Spinal cord (tissue), 10 donors: Measurements from ENCODE around the gene WWTR1. TPM values are rescaled to one million over a fixed set of nuclear protein-coding genes. Genes with fewer than 3 reads are reported as not detected.

ENCODE experiments used
- DNase-seq, 6 donors: peaks; one replicate each; pipeline versions ENCODE4 v3.0.0 to v3.0.0-alpha.2; 2013 to 2015; ENCODE audit warnings: low spot score in 6 of 6, low read depth in 4 of 6
- H3K27ac ChIP-seq: one replicate; pipeline ENCODE4 v1.5.1; 2013; ENCODE audit warnings: low read depth, low read length, control low read depth
- H3K27me3 ChIP-seq: one replicate; pipeline ENCODE4 v1.6.1; 2013; ENCODE audit warnings: low read length; ENCODE audit not compliant: control insufficient read depth, insufficient read depth
- H3K36me3 ChIP-seq: one replicate; pipeline ENCODE4 v1.6.1; 2013; ENCODE audit warnings: low read length; ENCODE audit not compliant: control insufficient read depth, insufficient read depth
- H3K4me1 ChIP-seq: one replicate; pipeline ENCODE4 v1.6.1; 2013; ENCODE audit warnings: low read length; ENCODE audit not compliant: control insufficient read depth, insufficient read depth
- H3K4me3 ChIP-seq: one replicate; pipeline ENCODE4 v1.5.1; 2013; ENCODE audit warnings: low read depth, low read length, control low read depth
- H3K9me3 ChIP-seq: one replicate; pipeline ENCODE4 v1.6.1; 2013; ENCODE audit warnings: low read length; ENCODE audit not compliant: control insufficient read depth, insufficient read depth
- WGBS: methylation state at CpG from one replicate; pipeline ENCODE4 v1.1.5; 2013; ENCODE audit warnings: missing lambda C conversion rate; ENCODE audit not compliant: insufficient coverage; 5-methylcytosine and 5-hydroxymethylcytosine counted together
- polyA plus RNA-seq, 2 donors: library from polyadenylated mRNA; unstranded; fragments of 120-200 nt; gene quantifications; one replicate each; pipeline ENCODE4 v1.2.1, GENCODE V29; 2013; ENCODE audit not compliant: insufficient read length in 2 of 2
- total RNA-seq, 2 donors: library from RNA; depleted of rRNA in 1 of 2; stranded (reverse); fragments of 120-200 nt in 1 of 2; fragments of >200 nt in 1 of 2; gene quantifications; one replicate each; pipeline versions ENCODE4 v1.2.3 to v1.2.4, GENCODE V29; 2013 to 2014
- donor health status: healthy.

The WWTR1 gene
- total and polyA plus RNA-seq, 4 donors: 41.7 to 58.8 (median 44.1) TPM

GRCh38 chr3:149630806-149631205, 27.0 kb downstream of the WWTR1 start:
- peaks cover 4% of the 10 kb centered on the region for H3K4me1 ChIP-seq
- no peak overlapping the region for H3K27ac ChIP-seq
- no peak overlapping the region for H3K4me3 ChIP-seq
- no peaks in the 10 kb centered on the region for H3K27me3 ChIP-seq
- WGBS: no CpG with 5 or more reads among the region's 1 CpG
- no peaks in the 10 kb centered on the region for H3K36me3 ChIP-seq
- H3K9me3 ChIP-seq: no peaks in the 10 kb centered on the region
- no peak for DNase-seq

- H3K4me3 ChIP-seq: no peak overlapping the region
- no peaks in the 10 kb centered on the region for H3K9me3 ChIP-seq
- WGBS: 93% methylated on average over 4 of the region's 6 CpGs
- H3K27me3 ChIP-seq: no peaks in the 10 kb centered on the region
- H3K4me1 ChIP-seq: no peaks in the 10 kb centered on the region
- H3K36me3 ChIP-seq: no peaks in the 10 kb centered on the region
- H3K27ac ChIP-seq: peak overlapping the region; percentile 36
- DNase-seq: no peak
Observed at GRCh38 chr3:149628957-149629670, 28.7 kb downstream of the WWTR1 start.

- Histone ChIP-seq H3K4me1 (no peaks in the 10 kb centered on the region), H3K36me3 (no peaks in the 10 kb centered on the region), H3K9me3 (no peaks in the 10 kb centered on the region), H3K4me3 (no peak overlapping the region), H3K27me3 (no peaks in the 10 kb centered on the region), H3K27ac (no peak overlapping the region)
- DNase-seq: no peak
- WGBS: 100% methylated on average over 2 of the region's 4 CpGs
Observed at GRCh38 chr3:149626671-149627070, 31.2 kb downstream of the WWTR1 start.

GRCh38 chr3:149625795-149626194, 32.0 kb downstream of the WWTR1 start:
- DNase-seq: peak in 1 of 6 donors; percentile 34
- Histone ChIP-seq H3K36me3 (no peaks in the 10 kb centered on the region), H3K4me3 (no peak overlapping the region), H3K27ac (no peak overlapping the region), H3K9me3 (no peaks in the 10 kb centered on the region), H3K4me1 (no peaks in the 10 kb centered on the region), H3K27me3 (no peaks in the 10 kb centered on the region)
- WGBS: 66% methylated on average over 3 of the region's 4 CpGs

GRCh38 chr3:149623824-149624223, 34.0 kb downstream of the WWTR1 start:
- Histone ChIP-seq H3K27me3 (no peaks in the 10 kb centered on the region), H3K9me3 (no peaks in the 10 kb centered on the region), H3K4me3 (no peak overlapping the region), H3K27ac (no peak overlapping the region), H3K4me1 (no peaks in the 10 kb centered on the region), H3K36me3 (no peaks in the 10 kb centered on the region)
- WGBS: 91% methylated on average over 3 of the region's 6 CpGs
- DNase-seq: no peak

GRCh38 chr3:149621218-149622005, 36.4 kb downstream of the WWTR1 start:
- no peaks in the 10 kb centered on the region for H3K9me3 ChIP-seq
- peaks cover 3% of the 10 kb centered on the region for H3K4me1 ChIP-seq
- no peak overlapping the region for H3K4me3 ChIP-seq
- H3K36me3 ChIP-seq: no peaks in the 10 kb centered on the region
- WGBS: 33% methylated on average over 1 of the region's 5 CpGs
- no peak for DNase-seq
- H3K27ac ChIP-seq: peak overlapping the region; percentile 20
- no peaks in the 10 kb centered on the region for H3K27me3 ChIP-seq

- H3K4me1 ChIP-seq: peaks cover 3% of the 10 kb centered on the region
- H3K9me3 ChIP-seq: no peaks in the 10 kb centered on the region
- no peaks in the 10 kb centered on the region for H3K27me3 ChIP-seq
- H3K36me3 ChIP-seq: no peaks in the 10 kb centered on the region
- DNase-seq: no peak
- H3K27ac ChIP-seq: peak overlapping the region; percentile 27
- no CpG with 5 or more reads among the region's 1 CpG for WGBS
- H3K4me3 ChIP-seq: no peak overlapping the region
Observed at GRCh38 chr3:149620291-149621020, 37.4 kb downstream of the WWTR1 start.

GRCh38 chr3:149619136-149619535, 38.7 kb downstream of the WWTR1 start:
- no peaks in the 10 kb centered on the region for H3K36me3 ChIP-seq
- no peak overlapping the region for H3K27ac ChIP-seq
- no CpG with 5 or more reads among the region's 4 CpGs for WGBS
- no peak overlapping the region for H3K4me3 ChIP-seq
- H3K4me1 ChIP-seq: peaks cover 3% of the 10 kb centered on the region
- no peak for DNase-seq
- no peaks in the 10 kb centered on the region for H3K9me3 ChIP-seq
- no peaks in the 10 kb centered on the region for H3K27me3 ChIP-seq

GRCh38 chr3:149618151-149619123, 39.4 kb downstream of the WWTR1 start:
- Histone ChIP-seq H3K4me3 (no peak overlapping the region), H3K9me3 (no peaks in the 10 kb centered on the region), H3K27me3 (no peaks in the 10 kb centered on the region), H3K4me1 (peaks cover 3% of the 10 kb centered on the region), H3K36me3 (no peaks in the 10 kb centered on the region), H3K27ac (peak overlapping the region; percentile 33)
- DNase-seq: peak in 1 of 6 donors; percentile 65
- WGBS: 48% methylated on average over 9 of the region's 15 CpGs
